HUES64 (cell line): ENCODE results near the gene ACBD3.

Experiments used
- H3K27ac ChIP-seq: 2 replicates; pipeline ENCODE4 v1.7.0; 2013; ENCODE audit warnings: low read depth, low read length, inconsistent platforms
- H3K27me3 ChIP-seq: 2 replicates; pipeline ENCODE4 v1.6.1; 2013; ENCODE audit warnings: mild to moderate bottlenecking, low read length; ENCODE audit not compliant: insufficient read depth
- H3K36me3 ChIP-seq: 2 replicates; pipeline ENCODE4 v1.6.1; 2013; ENCODE audit warnings: mild to moderate bottlenecking, low read length; ENCODE audit not compliant: insufficient read depth
- H3K4me1 ChIP-seq: 2 replicates; pipeline ENCODE4 v1.6.1; 2013; ENCODE audit warnings: mild to moderate bottlenecking, low read length, moderate library complexity; ENCODE audit not compliant: insufficient read depth
- H3K4me3 ChIP-seq: 2 replicates; pipeline ENCODE4 v1.5.1; 2013; ENCODE audit warnings: mild to moderate bottlenecking, low read length, moderate library complexity
- H3K9ac ChIP-seq: 2 replicates; pipeline ENCODE4 v1.6.1; 2013; ENCODE audit warnings: mild to moderate bottlenecking, low read depth, low read length
- H3K9me3 ChIP-seq: 2 replicates; pipeline ENCODE4 v1.6.1; 2013; ENCODE audit warnings: low read depth, low read length; ENCODE audit not compliant: insufficient read depth
- WGBS: fragments of 150-250, 120-280 bp; methylation state at CpG from one replicate; pipeline ENCODE4 v1.1.7; 2013; ENCODE audit warnings: missing lambda C conversion rate; 5-methylcytosine and 5-hydroxymethylcytosine counted together

The ACBD3 gene

GRCh38 chr1:226095286-226095685 is 91.3 kb downstream of the ACBD3 start:
- Histone ChIP-seq H3K4me1 (peaks cover 3% of the 10 kb centered on the region; the same call in 1 of the 2 replicates), H3K4me3 (no peak overlapping the region)
- 86% methylated on average over 2 of the region's 2 CpGs for WGBS

More at GRCh38 chr1:226095286-226095685, 91.3 kb downstream of the ACBD3 start:
- H3K27me3 ChIP-seq, result peaks cover 16% of the 10 kb centered on the region
- H3K36me3 ChIP-seq, result no peaks in the 10 kb centered on the region
- no peak overlapping the region for H3K27ac ChIP-seq
- H3K9me3 ChIP-seq, result no peaks in the 10 kb centered on the region
- no peak overlapping the region for H3K9ac ChIP-seq
